ENCODE results near the gene KLF17. TPM values are rescaled to one million over a fixed set of nuclear protein-coding genes. Genes with fewer than 3 reads are reported as not detected.

The KLF17 gene, protein sequence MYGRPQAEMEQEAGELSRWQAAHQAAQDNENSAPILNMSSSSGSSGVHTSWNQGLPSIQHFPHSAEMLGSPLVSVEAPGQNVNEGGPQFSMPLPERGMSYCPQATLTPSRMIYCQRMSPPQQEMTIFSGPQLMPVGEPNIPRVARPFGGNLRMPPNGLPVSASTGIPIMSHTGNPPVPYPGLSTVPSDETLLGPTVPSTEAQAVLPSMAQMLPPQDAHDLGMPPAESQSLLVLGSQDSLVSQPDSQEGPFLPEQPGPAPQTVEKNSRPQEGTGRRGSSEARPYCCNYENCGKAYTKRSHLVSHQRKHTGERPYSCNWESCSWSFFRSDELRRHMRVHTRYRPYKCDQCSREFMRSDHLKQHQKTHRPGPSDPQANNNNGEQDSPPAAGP
- total RNA-seq (not detected), polyA plus RNA-seq (not detected)
- long read RNA-seq, donor 1, result 0 reads
- long read RNA-seq, donor 2, result 0 reads
- long read RNA-seq, donor 3, result 0 reads
- long read RNA-seq, donor 4, result 0 reads

DNA sequence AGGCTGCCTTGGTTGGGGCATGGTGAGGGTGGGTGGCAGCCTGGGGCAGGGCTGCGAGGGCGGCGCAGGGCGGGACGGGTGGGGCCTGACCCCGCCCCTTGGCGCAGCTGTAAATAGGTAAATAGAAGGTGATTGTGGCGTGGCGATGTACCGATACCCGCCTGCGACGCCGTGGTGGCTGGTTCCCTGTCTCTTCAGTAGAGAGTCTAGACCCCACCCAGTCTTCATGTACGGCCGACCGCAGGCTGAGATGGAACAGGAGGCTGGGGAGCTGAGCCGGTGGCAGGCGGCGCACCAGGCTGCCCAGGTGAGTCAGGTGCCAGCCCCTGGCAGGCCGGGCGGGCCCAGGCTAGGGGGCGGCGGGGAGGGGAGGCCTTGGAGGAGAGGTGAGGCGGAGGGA is at the start of gene KLF17:
Gene KLF17 (plus strand): TSS at position 140 of the 400 bp plus-strand sequence. CDS start 87 bp downstream, at position 227.
- intact Hi-C loops (cut with DNase I), result no loop called here
- Histone ChIP-seq H3K27ac (ENCODE audit: low read length) (no peak within 1 kb of the TSS), H3K27me3 (ENCODE audit: control insufficient read depth, insufficient read depth) (no peaks in the 10 kb centered on the region), H3K9me3 (ENCODE audit: control insufficient read depth, low read length) (no peaks in the 10 kb centered on the region), H3K4me3 (ENCODE audit: low read length) (no peak within 1 kb of the TSS), H3K4me1 (ENCODE audit: control insufficient read depth, insufficient read depth, low read length) (no peaks in the 10 kb centered on the region)
- WGBS, result 95% methylated on average over 25 of the region's 25 CpGs
- DNase-seq (no peak), ATAC-seq (no peak)

DNA sequence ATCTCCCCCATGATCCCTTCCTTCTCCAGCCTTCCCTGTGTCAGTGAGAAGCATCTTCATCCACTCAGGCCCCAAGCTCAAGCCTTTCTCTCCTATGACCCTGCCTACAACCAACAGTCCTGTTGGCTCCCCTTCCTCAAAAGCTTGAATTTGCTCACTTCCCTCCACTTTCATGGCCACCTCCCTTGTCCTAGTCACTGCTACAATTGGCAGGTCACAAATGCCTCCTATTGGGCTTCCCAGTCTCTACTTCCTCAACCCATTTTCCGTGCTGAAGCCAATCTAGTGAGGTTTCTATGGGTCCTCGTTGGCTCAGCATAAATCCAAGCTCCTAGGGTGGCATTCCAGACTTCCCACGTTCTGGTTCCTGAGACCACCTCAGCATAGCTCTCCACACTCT is 47.2 kb upstream of the KLF17 start:
- Histone ChIP-seq H3K27me3 (ENCODE audit: control insufficient read depth, insufficient read depth) (no peaks in the 10 kb centered on the region), H3K27ac (ENCODE audit: low read length) (no peak overlapping the region), H3K4me3 (ENCODE audit: low read length) (no peak overlapping the region), H3K4me1 (ENCODE audit: control insufficient read depth, insufficient read depth, low read length) (no peaks in the 10 kb centered on the region), H3K9me3 (ENCODE audit: control insufficient read depth, low read length) (no peaks in the 10 kb centered on the region)
- DNase-seq (no peak), ATAC-seq (no peak)
- intact Hi-C loops (cut with DNase I), result no loop called here
- WGBS, result 75% methylated on average over 3 of the region's 3 CpGs

DNA sequence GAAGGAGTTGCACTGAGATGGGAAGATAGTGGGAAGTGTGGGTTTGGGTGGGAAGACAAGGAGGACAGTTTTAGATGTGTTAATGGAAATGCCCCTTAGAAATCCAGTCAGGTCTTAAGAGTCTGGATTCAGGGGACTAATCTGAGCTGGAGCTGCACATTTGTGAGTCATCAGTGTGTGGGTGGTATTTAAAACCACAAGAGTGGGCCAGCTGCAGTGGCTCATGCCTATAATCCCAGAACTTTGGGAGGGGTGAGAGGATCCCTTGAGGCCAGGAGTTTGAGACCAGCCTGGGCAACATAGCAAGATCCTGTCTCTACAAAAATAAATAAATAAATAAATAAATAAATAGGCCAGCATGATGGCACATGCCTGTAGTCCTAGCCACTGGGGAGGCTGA is 46.4 kb upstream of the KLF17 start:
- H3K27ac ChIP-seq (ENCODE audit: low read length), result no peak overlapping the region
- no peaks in the 10 kb centered on the region for H3K4me1 ChIP-seq (ENCODE audit: control insufficient read depth, insufficient read depth, low read length)
- no peak for DNase-seq
- intact Hi-C loops (cut with DNase I), result no loop called here
- H3K9me3 ChIP-seq (ENCODE audit: control insufficient read depth, low read length), result no peaks in the 10 kb centered on the region
- no peak overlapping the region for H3K4me3 ChIP-seq (ENCODE audit: low read length)
- no peaks in the 10 kb centered on the region for H3K27me3 ChIP-seq (ENCODE audit: control insufficient read depth, insufficient read depth)
- ATAC-seq, result no peak

DNA sequence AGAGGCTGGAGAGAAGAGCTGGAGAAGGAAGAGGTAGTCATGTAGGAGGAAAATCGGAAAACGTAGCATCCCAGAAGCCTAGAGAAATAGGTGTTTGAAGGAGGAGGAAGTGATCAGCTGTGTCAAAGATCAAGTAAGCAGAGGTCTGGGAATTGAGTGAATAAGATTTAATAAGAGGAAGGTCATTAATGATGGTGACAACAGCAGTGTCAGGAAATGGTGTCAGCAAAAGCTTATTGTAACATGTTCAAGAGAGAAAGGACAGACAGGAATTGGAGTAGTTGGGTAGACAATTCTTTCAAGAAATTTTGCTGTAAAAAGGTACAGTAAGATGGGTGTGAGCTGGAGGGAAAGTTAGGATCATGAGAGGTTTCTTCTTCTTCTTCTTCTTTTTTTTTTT is 45.8 kb upstream of the KLF17 start:
- Histone ChIP-seq H3K27ac (ENCODE audit: low read length) (no peak overlapping the region), H3K27me3 (ENCODE audit: control insufficient read depth, insufficient read depth) (no peaks in the 10 kb centered on the region), H3K9me3 (ENCODE audit: control insufficient read depth, low read length) (no peaks in the 10 kb centered on the region), H3K4me3 (ENCODE audit: low read length) (no peak overlapping the region), H3K4me1 (ENCODE audit: control insufficient read depth, insufficient read depth, low read length) (no peaks in the 10 kb centered on the region)
- ATAC-seq (no peak), DNase-seq (no peak)
- intact Hi-C loops (cut with DNase I), result no loop called here
- 78% methylated on average over 2 of the region's 2 CpGs for WGBS

DNA sequence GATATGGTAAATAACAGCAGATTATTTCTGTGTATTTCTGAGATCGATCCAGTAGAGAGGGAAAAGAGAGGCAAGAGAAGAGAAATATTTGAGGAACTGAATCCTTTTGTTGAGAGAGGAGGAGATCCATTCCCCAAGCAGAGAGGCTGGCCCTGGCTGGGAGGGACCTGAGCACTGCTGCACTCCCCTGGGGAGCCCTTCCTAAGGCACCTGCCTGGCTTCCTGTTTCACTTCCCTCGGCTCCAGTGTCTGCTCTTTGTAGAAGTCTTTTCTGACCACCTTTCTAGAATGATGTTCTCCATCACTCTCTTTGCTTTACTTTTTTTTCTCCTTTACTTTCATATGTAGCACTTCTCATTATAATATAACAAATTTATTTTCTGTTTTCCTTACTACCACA is 45.1 kb upstream of the KLF17 start:
- intact Hi-C loops (cut with DNase I), result no loop called here
- Histone ChIP-seq H3K9me3 (ENCODE audit: control insufficient read depth, low read length) (no peaks in the 10 kb centered on the region), H3K4me1 (ENCODE audit: control insufficient read depth, insufficient read depth, low read length) (no peaks in the 10 kb centered on the region), H3K27ac (ENCODE audit: low read length) (no peak overlapping the region), H3K27me3 (ENCODE audit: control insufficient read depth, insufficient read depth) (no peaks in the 10 kb centered on the region), H3K4me3 (ENCODE audit: low read length) (no peak overlapping the region)
- ATAC-seq (no peak), DNase-seq (no peak)
- WGBS, result 65% methylated on average over 2 of the region's 2 CpGs

DNA sequence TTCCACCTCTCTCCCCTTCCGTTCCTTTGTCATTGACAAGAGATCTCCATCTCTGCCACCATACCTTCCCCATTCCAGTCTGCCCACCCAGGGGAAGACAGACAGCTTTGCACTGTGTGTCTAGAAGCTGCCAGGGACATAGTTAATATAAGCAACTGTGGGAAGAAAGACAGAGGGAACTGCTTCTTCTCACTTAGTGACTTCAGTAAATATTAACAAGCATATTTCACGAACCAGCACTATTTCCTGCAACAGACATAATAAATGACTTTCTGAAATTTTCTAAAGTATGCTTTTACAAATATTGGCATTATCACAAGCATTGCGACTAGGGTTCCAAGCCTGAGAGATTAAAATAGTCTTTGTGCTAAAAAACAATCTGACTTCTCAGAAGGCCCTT is 44.2 kb upstream of the KLF17 start:
- Histone ChIP-seq H3K27me3 (ENCODE audit: control insufficient read depth, insufficient read depth) (no peaks in the 10 kb centered on the region), H3K4me1 (ENCODE audit: control insufficient read depth, insufficient read depth, low read length) (no peaks in the 10 kb centered on the region), H3K9me3 (ENCODE audit: control insufficient read depth, low read length) (no peaks in the 10 kb centered on the region), H3K27ac (ENCODE audit: low read length) (no peak overlapping the region), H3K4me3 (ENCODE audit: low read length) (no peak overlapping the region)
- intact Hi-C loops (cut with DNase I), result no loop called here
- ATAC-seq (no peak), DNase-seq (no peak)
- 51% methylated on average over 3 of the region's 3 CpGs for WGBS

DNA sequence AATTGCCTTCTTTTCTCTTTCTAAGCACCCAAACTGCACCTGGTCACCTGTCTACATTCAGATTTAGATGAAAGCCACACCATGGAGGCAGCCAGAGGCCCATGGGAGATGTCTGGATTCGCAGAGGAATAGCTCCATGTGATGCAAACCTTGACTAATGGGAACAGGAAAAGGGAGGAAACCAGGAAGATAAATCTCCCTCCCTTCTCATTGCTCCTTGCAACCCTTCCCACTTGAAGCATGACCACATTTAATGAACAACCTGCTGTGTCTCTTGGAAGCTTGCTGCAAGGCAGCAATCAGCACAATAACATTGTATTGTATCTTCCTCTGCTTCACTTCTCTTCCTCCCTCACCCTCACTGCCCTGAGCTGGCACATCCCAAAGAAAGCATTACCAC is 42.6 kb upstream of the KLF17 start:
- DNase-seq (no peak), ATAC-seq (no peak)
- intact Hi-C loops (cut with DNase I), result no loop called here
- no peaks in the 10 kb centered on the region for H3K27me3 ChIP-seq (ENCODE audit: control insufficient read depth, insufficient read depth)
- H3K27ac ChIP-seq (ENCODE audit: low read length), result no peak overlapping the region
- no peaks in the 10 kb centered on the region for H3K4me1 ChIP-seq (ENCODE audit: control insufficient read depth, insufficient read depth, low read length)
- no peaks in the 10 kb centered on the region for H3K9me3 ChIP-seq (ENCODE audit: control insufficient read depth, low read length)
- no peak overlapping the region for H3K4me3 ChIP-seq (ENCODE audit: low read length)
- WGBS, result 57% methylated on average over 1 of the region's 1 CpG

DNA sequence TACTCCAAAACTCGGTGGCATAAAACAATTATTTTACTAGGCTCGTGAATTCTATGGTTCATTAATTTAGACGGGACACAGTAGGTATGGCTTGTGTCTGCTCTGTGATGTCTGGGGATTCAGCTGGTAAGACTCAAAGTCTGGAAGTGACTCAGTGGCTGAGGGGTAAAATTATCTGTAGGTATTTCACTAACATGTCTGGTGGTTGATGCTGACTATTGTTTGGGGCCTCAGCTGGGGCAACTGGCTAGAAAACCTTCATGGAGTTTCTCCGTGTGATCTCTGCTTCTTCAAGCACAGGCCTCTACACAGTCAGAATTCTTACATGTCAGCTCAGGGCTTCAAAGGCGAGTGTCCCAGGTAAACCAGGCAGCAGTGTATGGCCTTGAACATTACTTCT is 41.2 kb upstream of the KLF17 start:
- Histone ChIP-seq H3K4me1 (ENCODE audit: control insufficient read depth, insufficient read depth, low read length) (no peaks in the 10 kb centered on the region), H3K27me3 (ENCODE audit: control insufficient read depth, insufficient read depth) (no peaks in the 10 kb centered on the region), H3K4me3 (ENCODE audit: low read length) (no peak overlapping the region), H3K9me3 (ENCODE audit: control insufficient read depth, low read length) (no peaks in the 10 kb centered on the region), H3K27ac (ENCODE audit: low read length) (no peak overlapping the region)
- no peak for ATAC-seq
- intact Hi-C loops (cut with DNase I), result no loop called here
- no peak for DNase-seq
- 90% methylated on average over 5 of the region's 5 CpGs for WGBS

DNA sequence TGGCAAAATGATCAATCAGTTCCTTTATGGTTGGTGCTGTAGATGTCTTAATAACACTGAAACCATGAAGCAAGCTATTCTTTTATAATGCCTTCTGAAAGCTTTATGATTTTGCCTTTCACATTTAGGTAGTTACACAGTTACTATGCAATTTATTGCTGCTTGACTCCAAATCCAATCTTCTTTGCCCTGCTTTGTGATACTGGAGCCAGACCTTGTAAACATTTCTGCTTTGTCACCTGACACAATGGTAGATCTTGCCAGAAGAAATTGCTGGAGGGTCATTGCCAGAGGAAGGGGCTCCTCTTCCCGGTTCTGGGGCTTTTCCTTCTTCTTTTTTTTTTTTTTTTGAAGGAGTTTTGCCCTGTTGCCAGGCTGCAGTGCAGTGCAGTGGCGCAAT is 40.5 kb upstream of the KLF17 start:
- H3K27me3 ChIP-seq (ENCODE audit: control insufficient read depth, insufficient read depth), result no peaks in the 10 kb centered on the region
- H3K4me1 ChIP-seq (ENCODE audit: control insufficient read depth, insufficient read depth, low read length), result no peaks in the 10 kb centered on the region
- ATAC-seq, result no peak
- no peak for DNase-seq
- no peaks in the 10 kb centered on the region for H3K9me3 ChIP-seq (ENCODE audit: control insufficient read depth, low read length)
- no peak overlapping the region for H3K4me3 ChIP-seq (ENCODE audit: low read length)
- no peak overlapping the region for H3K27ac ChIP-seq (ENCODE audit: low read length)
- intact Hi-C loops (cut with DNase I), result no loop called here
- WGBS, result 60% methylated on average over 2 of the region's 2 CpGs

DNA sequence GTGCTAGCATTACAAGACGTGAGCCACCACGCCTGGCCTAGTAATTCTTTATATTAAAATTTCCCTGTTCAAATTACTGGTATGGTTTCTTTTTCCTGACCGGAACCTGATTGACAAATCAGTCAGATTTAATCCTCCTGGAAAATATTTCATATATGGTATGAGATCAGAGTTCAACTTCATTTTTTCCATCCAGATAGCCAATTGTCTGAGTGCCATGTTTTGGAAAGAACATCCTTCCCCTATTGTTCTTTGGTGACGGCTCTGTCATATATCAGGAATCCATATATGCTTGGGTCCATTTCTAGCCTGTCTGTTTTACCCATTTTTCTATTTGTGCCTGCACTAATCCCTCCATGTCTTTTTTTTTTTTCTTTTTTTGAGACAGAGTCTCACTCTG is 39.1 kb upstream of the KLF17 start:
- 80% methylated on average over 4 of the region's 4 CpGs for WGBS
- H3K27ac ChIP-seq (ENCODE audit: low read length), result no peak overlapping the region
- H3K27me3 ChIP-seq (ENCODE audit: control insufficient read depth, insufficient read depth), result no peaks in the 10 kb centered on the region
- DNase-seq (no peak), ATAC-seq (no peak)
- intact Hi-C loops (cut with DNase I), result no loop called here
- H3K4me1 ChIP-seq (ENCODE audit: control insufficient read depth, insufficient read depth, low read length), result no peaks in the 10 kb centered on the region
- no peak overlapping the region for H3K4me3 ChIP-seq (ENCODE audit: low read length)
- H3K9me3 ChIP-seq (ENCODE audit: control insufficient read depth, low read length), result no peaks in the 10 kb centered on the region

DNA sequence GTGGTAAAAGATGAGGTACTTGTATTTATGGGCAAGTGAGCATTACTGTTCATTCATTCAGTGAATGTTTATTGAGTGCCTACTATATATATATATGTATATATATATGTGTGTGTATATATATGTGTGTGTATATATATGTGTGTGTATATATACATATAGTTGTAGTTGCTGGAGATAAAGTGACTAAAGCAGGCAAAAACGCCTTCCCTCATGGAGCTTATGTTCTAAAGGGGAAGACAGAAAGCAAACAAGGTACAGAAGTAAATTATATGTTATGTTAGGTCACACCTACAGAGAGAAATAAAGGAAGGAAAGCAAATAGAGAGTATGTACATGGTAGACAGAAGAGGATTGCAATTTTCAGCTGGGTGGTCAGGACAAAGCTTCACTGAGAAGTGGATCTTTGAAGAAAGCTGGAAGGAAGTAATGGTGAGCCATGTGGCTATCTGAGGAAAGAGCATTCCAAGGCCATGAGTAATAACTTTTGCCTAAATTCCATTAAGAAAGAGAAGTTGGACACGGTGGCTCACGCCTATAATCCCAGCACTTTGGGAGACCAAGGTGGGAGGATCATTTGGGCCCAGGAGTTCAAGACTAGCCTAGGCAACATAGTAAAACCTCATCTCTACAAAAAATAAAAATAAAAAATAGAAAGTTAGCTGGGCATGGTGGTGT is 33.5 kb upstream of the KLF17 start:
- H3K9me3 ChIP-seq (ENCODE audit: control insufficient read depth, low read length), result no peaks in the 10 kb centered on the region
- no peaks in the 10 kb centered on the region for H3K27me3 ChIP-seq (ENCODE audit: control insufficient read depth, insufficient read depth)
- WGBS, result 57% methylated on average over 3 of the region's 3 CpGs
- intact Hi-C loops (cut with DNase I), result no loop called here
- no peak overlapping the region for H3K27ac ChIP-seq (ENCODE audit: low read length)
- no peak overlapping the region for H3K4me3 ChIP-seq (ENCODE audit: low read length)
- H3K4me1 ChIP-seq (ENCODE audit: control insufficient read depth, insufficient read depth, low read length), result no peaks in the 10 kb centered on the region
- DNase-seq (no peak), ATAC-seq (no peak)

Measured in right cardiac atrium (tissue), 5 donors.